HG02840 (cell line): ENCODE measurements around the gene DCST1.
"Not testable (repeated sequence)": the region's sequence is repeated elsewhere in the genome, so short reads cannot be mapped to it uniquely, and the experiment has no call there.

ENCODE experiments used
- ATAC-seq: cut with Tn5 transposase; IDR thresholded peaks from one replicate; pipeline ENCODE4 v1.9.1; 2021; ENCODE audit warnings: mild to moderate bottlenecking, moderate library complexity, moderate number of reproducible peaks; ENCODE audit not compliant: unreplicated experiment, low FRiP score

DCST1 gene

GRCh38 chr1:155033524-155033923 lies at the start of gene DCST1, which contains the start of gene DCST2:
Gene DCST1, plus strand, starts transcription at chr1:155033824. Its CDS starts 213 bp downstream, at chr1:155034037.
Gene DCST2, minus strand, starts transcription at chr1:155033781. Its CDS starts 80 bp downstream, at chr1:155033701.
- ATAC-seq = no peak

- ATAC-seq = not testable (repeated sequence)
Observed at GRCh38 chr1:154986736-154987135, 46.9 kb upstream of the DCST1 start.

GRCh38 chr1:154987326-154987725 lies 46.3 kb upstream of the DCST1 start:
- no peak for ATAC-seq

GRCh38 chr1:154988058-154988954 lies 45.3 kb upstream of the DCST1 start:
- no peak for ATAC-seq

- ATAC-seq = no peak
Observed at GRCh38 chr1:154989195-154989860, 44.3 kb upstream of the DCST1 start.

- no peak for ATAC-seq
Observed at GRCh38 chr1:154990276-154990675, 43.3 kb upstream of the DCST1 start.

- ATAC-seq = no peak
Observed at GRCh38 chr1:154992721-154993571, 40.7 kb upstream of the DCST1 start.

- ATAC-seq = no peak
Observed at GRCh38 chr1:154993572-154994268, 39.9 kb upstream of the DCST1 start, which contains the start of gene LENEP. Gene LENEP, plus strand, starts transcription at chr1:154993586. Its CDS starts 22 bp downstream, at chr1:154993608.

GRCh38 chr1:154994269-154994587 lies 39.4 kb upstream of the DCST1 start:
- ATAC-seq = no peak

GRCh38 chr1:154994591-154994990 lies 39.0 kb upstream of the DCST1 start:
- no peak for ATAC-seq

- ATAC-seq = not testable (repeated sequence)
Observed at GRCh38 chr1:154995301-154995983, 38.2 kb upstream of the DCST1 start.

- no peak for ATAC-seq
Observed at GRCh38 chr1:154996966-154997701, 36.5 kb upstream of the DCST1 start.

- ATAC-seq = no peak
Observed at GRCh38 chr1:154998201-154998780, 35.3 kb upstream of the DCST1 start.

GRCh38 chr1:154998818-154999570 lies 34.6 kb upstream of the DCST1 start:
- no peak for ATAC-seq

- no peak for ATAC-seq
Observed at GRCh38 chr1:154999571-155000410, 33.8 kb upstream of the DCST1 start.

- no peak for ATAC-seq
Observed at GRCh38 chr1:155000411-155000725, 33.3 kb upstream of the DCST1 start.
